Heart right ventricle (tissue), 16 donors: Measurements from ENCODE around the gene CYBA. TPM values are rescaled to one million over a fixed set of nuclear protein-coding genes. Genes with fewer than 3 reads are reported as not detected.
A peak's percentile ranks its signal among the peaks of the same experiment; 100 is the strongest.

ENCODE experiments used
- ATAC-seq, 8 donors: fragments of 200-7000 bp; cut with Tn5 transposase; one replicate each; pipeline ENCODE4 v1.9.1; 2020; ENCODE audit warnings: mild to moderate bottlenecking in 8 of 8, moderate library complexity in 8 of 8, moderate number of reproducible peaks in 1 of 8
- DNase-seq, 2 donors: peaks; one replicate each; pipeline ENCODE4 v3.0.0-alpha.2; 2020
- H3K27ac ChIP-seq, 10 donors: fragments of 200-600 bp; sonication (generic) in 2 of 10; one replicate each; pipeline versions ENCODE4 v1.5.0 to v1.8.0; 2020 to 2022; ENCODE audit warnings: mild to moderate bottlenecking in 3 of 10
- H3K27me3 ChIP-seq, 7 donors: fragments of 200-600 bp; one replicate each; pipeline ENCODE4 v1.8.0; 2021 to 2022; ENCODE audit warnings: mild to moderate bottlenecking in 2 of 7
- H3K36me3 ChIP-seq, 9 donors: fragments of 200-600 bp; sonication (generic) in 1 of 9; one replicate each; pipeline versions ENCODE4 v1.5.0 to v1.8.0; 2020 to 2022; ENCODE audit warnings: mild to moderate bottlenecking in 2 of 9
- H3K4me1 ChIP-seq, 9 donors: fragments of 200-600 bp; sonication (generic) in 1 of 9; one replicate each; pipeline versions ENCODE4 v1.5.0 to v1.8.0; 2020 to 2022; ENCODE audit warnings: mild to moderate bottlenecking in 4 of 9
- H3K4me3 ChIP-seq, 10 donors: fragments of 200-600 bp; sonication (generic) in 2 of 10; one replicate each; pipeline versions ENCODE4 v1.5.0 to v1.8.0; 2020 to 2022; ENCODE audit warnings: mild to moderate bottlenecking in 7 of 10, moderate library complexity in 2 of 10
- H3K9me3 ChIP-seq, 11 donors: fragments of 200-600 bp in 10 of 11; sonication (generic) in 2 of 11; one replicate each; pipeline versions ENCODE4 v1.5.0 to v1.8.0; 2013 to 2022; ENCODE audit warnings: mild to moderate bottlenecking in 2 of 11, control low read depth in 1 of 11, moderate library complexity in 1 of 11
- CTCF ChIP-seq, 9 donors: fragments of 200-600 bp; sonication (generic) in 2 of 9; IDR thresholded peaks; one replicate each; pipeline versions ENCODE4 v1.5.0 to v1.8.0; 2021 to 2022; ENCODE audit warnings: antibody characterized with exemption in 9 of 9, mild to moderate bottlenecking in 5 of 9, moderate library complexity in 1 of 9
- WGBS, 2 donors: extraction: QIAGEN DNeasy Blood & Tissue Kit; methylation state at CpG; one replicate each; pipeline ENCODE4 v1.1.7; 2013; ENCODE audit warnings: inconsistent platforms in 1 of 2; 5-methylcytosine and 5-hydroxymethylcytosine counted together
- intact Hi-C, 10 donors: fragments of 100-400 bp; cut with DNase I; formaldehyde crosslinking; loops; one replicate each; pipeline versions ENCODE4 v1.11.1 to v1.14.2; 2022
- polyA plus RNA-seq, 2 donors: library from polyadenylated mRNA; stranded (reverse); fragments of 200-250 nt; gene quantifications; one replicate each; pipeline ENCODE4 v1.2.3, GENCODE V29; 2013
- total RNA-seq, 10 donors: library from RNA; stranded (reverse); fragmentation: NEBNext Ultra II Directional in 3 of 10; extraction: Animal tissue kit (Norgen Biotek cat#: 25700) in 3 of 10; gene quantifications; one replicate each; pipeline versions ENCODE4 v1.2.1 to v1.2.4, GENCODE V29; 2021 to 2023
- donor health status: Arrhythmogenic right ventricular cardiomyopathy.
- donor health status: ischemic (EF 13 %, LVEDD 7.1; RV severe dilation, severe dysfunction).
- donor health status: healthy with polysubstance abuse.
- donor health status: DM: no; HTN: yes; CAD: no.
- donor health status: DM: no; HTN: no; CAD: no.
- donor health status: ischemic (EF 25% LVEDD 6.9; RV normal size, moderate dysfunction).
- donor health status: ischemic (EF 25% LVEDD 5.7; RV mildly dilated, moderate dysfunction).
- donor health status: healthy.
- donor health status: DM: yes; HTN: yes; CAD: no.
- donor health status: Ischemic cardiomyopathy.
- donor health status: ischemic (EF 35%, LVEDD 5.7; RV mildly dilated, moderate dysfunction).
- donor health status: nonischemic (EF 11% LVEDD 7.7; RV severe dilation, severe dysfunction).
- donor health status: DM: yes; HTN: yes; CAD: no.
- donor health status: PGD.
- donor health status: ischemic (EF 29% LVEDD 5.4; RV normal size, mild dysfunction).
- donor health status: nonischemic (EF 23%, LVEDD 6.1; RV moderate dilation, normal function).

The CYBA gene
- total and polyA plus RNA-seq, 12 donors, result 13.0 to 117 (median 33.6) TPM

- intact Hi-C loops, result no loop called here
- 69 to 74% methylated on average over 16 of the region's 16 CpGs for WGBS, 2 donors
- Histone ChIP-seq H3K4me1 (peaks cover 4 to 44% (median 26%) of the 10 kb centered on the region in 9 donors), H3K4me3 (no peak overlapping the region), H3K36me3 (peaks cover 0 to 67% (median 26%) of the 10 kb centered on the region in 9 donors), H3K27me3 (peaks cover 0 to 16% (median 0%) of the 10 kb centered on the region in 7 donors), H3K9me3 (no peaks in the 10 kb centered on the region), H3K27ac (peak overlapping the region in 5 of 10 donors; percentile 12 to 64 (median 55))
- peak; percentile 41 to 51 for DNase-seq
- ATAC-seq, result peak in 1 of 8 donors; percentile 26
- TF ChIP-seq CTCF (IDR thresholded peaks at IDR 0.05), result no peak
Observed at GRCh38 chr16:88631384-88631783, 19.5 kb downstream of the CYBA start.

DNA sequence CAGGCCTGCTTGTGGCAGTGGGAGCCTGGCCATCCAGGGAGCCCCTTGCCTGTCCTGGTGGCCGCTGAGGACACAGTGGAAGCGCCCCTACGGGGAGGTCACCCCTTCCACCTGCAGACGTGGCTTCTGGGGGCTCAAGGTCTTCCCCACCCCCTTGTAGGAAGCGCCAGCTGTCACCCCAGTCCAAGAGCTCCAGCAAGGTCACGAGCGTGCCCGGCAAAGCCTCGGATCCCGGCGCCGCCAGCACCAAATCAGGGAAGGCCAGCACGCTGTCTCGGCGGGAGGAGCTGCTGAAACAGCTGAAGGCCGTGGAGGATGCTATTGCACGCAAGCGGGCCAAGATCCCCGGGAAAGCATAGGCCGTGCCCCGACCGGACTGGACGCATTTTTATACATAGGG, 19.9 kb downstream of the CYBA start:
- 81 to 85% methylated on average over 23 of the region's 23 CpGs for WGBS, 2 donors
- H3K4me1 ChIP-seq, result peaks cover 4 to 44% (median 26%) of the 10 kb centered on the region in 9 donors
- peaks cover 0 to 11% (median 0%) of the 10 kb centered on the region in 7 donors for H3K27me3 ChIP-seq
- DNase-seq (peak in 1 of 2 donors; percentile 22), ATAC-seq (no peak)
- H3K27ac ChIP-seq, result peak overlapping the region in 8 of 10 donors; percentile 12 to 64 (median 56)
- H3K36me3 ChIP-seq, result peaks cover 0 to 71% (median 27%) of the 10 kb centered on the region in 9 donors
- no peak overlapping the region for H3K4me3 ChIP-seq
- no peaks in the 10 kb centered on the region for H3K9me3 ChIP-seq
- intact Hi-C loops, result no loop called here
- no peak for TF ChIP-seq CTCF (IDR thresholded peaks at IDR 0.05)

DNA sequence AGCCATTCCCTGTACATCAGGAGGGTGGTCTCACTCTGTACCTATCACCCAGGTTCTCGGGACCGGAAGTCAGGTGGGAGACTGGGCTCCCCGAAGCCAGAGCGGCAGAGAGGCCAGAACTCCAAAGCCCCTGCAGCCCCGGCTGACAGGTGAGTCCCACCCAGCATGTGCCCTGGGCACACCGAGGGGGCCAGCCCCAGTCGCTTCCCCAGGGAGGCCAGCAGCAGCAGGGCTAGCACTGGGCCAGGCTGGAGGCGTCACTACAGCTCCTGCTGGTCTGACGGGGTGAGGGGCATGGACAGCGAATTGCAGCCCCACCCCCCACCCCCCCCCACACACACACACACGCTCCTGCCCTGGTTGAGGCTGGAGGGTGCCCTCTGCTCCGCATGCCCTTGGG, 20.4 kb downstream of the CYBA start:
- Histone ChIP-seq H3K27me3 (peaks cover 0 to 7% (median 0%) of the 10 kb centered on the region in 7 donors), H3K4me1 (peaks cover 4 to 44% (median 25%) of the 10 kb centered on the region in 9 donors), H3K9me3 (no peaks in the 10 kb centered on the region), H3K36me3 (peaks cover 0 to 76% (median 32%) of the 10 kb centered on the region in 9 donors), H3K27ac (peak overlapping the region in 8 of 10 donors; percentile 12 to 64 (median 56)), H3K4me3 (no peak overlapping the region)
- DNase-seq (no peak), ATAC-seq (no peak)
- intact Hi-C loops, result no loop called here
- no peak for TF ChIP-seq CTCF (IDR thresholded peaks at IDR 0.05)
- WGBS, 2 donors, result 83 to 87% methylated on average over 11 to 12 of the region's 12 CpGs

DNA sequence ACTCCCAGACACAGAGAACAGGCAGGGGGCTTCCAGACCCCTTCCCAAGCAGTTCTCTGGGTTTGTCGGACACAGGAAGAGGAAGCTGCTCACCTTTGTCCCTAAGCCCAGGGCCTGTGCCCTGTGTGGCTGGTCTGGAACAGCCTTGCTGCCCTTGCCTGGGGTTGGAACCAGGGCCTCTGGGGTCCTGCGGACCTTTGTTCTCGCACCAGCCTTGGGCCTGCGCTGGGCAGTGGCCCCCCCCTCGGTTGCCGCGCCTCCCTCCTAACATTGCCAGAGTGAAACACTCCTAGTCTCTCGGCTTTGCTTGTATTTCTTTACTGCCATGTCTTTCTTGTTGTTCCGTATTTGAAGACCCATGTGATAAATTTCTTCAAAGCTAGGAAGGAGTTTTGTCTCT, 21.0 kb downstream of the CYBA start:
- TF ChIP-seq CTCF (IDR thresholded peaks at IDR 0.05), result no peak
- ATAC-seq (no peak), DNase-seq (no peak)
- WGBS, 2 donors, result 85 to 87% methylated on average over 9 of the region's 9 CpGs
- Histone ChIP-seq H3K4me1 (peaks cover 4 to 39% (median 20%) of the 10 kb centered on the region in 9 donors), H3K36me3 (peaks cover 0 to 82% (median 34%) of the 10 kb centered on the region in 9 donors), H3K27ac (peak overlapping the region in 1 of 10 donors; percentile 26), H3K9me3 (no peaks in the 10 kb centered on the region), H3K27me3 (peaks cover 0 to 1% (median 0%) of the 10 kb centered on the region in 7 donors), H3K4me3 (no peak overlapping the region)
- intact Hi-C loops, result no loop called here
